Measurements from ENCODE around the gene IRF8. TPM values are rescaled to one million over a fixed set of nuclear protein-coding genes. Genes with fewer than 3 reads are reported as not detected.

The IRF8 gene
- total and polyA plus RNA-seq, 3 experiments from 2014 or later = 2.1 to 22.0 (median 19.2) TPM

DNA sequence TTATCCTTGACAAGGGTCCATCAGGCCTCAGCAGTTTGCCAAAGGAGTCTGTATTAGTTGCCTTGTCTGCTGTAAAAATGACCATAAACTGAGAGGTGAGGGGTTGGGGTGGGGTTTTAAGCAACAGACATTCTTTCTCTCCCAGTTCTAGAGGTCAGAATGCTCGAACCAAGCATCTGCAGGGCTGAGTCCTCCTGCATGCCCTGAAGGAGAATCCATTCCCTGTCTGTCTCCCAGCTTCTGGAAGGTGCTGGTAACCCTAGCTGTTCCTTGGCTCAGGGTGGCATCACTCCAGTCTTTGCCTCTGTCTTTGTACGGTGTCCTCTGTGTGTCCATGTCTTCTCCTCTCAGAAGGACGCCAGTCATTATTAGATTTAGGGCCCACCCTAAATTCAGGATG lies 17.5 kb upstream of the IRF8 start:
- no peaks in the 10 kb centered on the region for H3K36me3 ChIP-seq (ENCODE audit: insufficient read depth, low read length)
- DNase-seq = no peak
- Mint-ChIP-seq H3K27me3 (peaks cover 0 to 23% of the 10 kb centered on the region in 2 donors), H3K27ac (no peak overlapping the region), H3K4me1 (peaks cover 0 to 2% (median 0%) of the 10 kb centered on the region in 3 donors), H3K9me3 (peaks cover 0 to 3% (median 0%) of the 10 kb centered on the region in 5 donors), H3K4me3 (no peak overlapping the region), H3K36me3 (no peaks in the 10 kb centered on the region)
- H3K27ac ChIP-seq (ENCODE audit: low read depth, low read length) = no peak overlapping the region
- ChIA-PET POLR2A (no interaction called here), CTCF (no interaction called here)
- no peaks in the 10 kb centered on the region for H3K27me3 ChIP-seq (ENCODE audit: insufficient read depth, low read length, poor library complexity, severe bottlenecking)
- H3K4me1 ChIP-seq (ENCODE audit: insufficient read depth, low read length) = no peaks in the 10 kb centered on the region
- no peak overlapping the region for H3K4me3 ChIP-seq (ENCODE audit: low read length)
- H3K9me3 ChIP-seq (ENCODE audit: low read length) = no peaks in the 10 kb centered on the region

- peaks cover 5 to 25% of the 10 kb centered on the region in 2 donors for H3K27me3 Mint-ChIP-seq
- Histone ChIP-seq H3K4me3 (ENCODE audit: low read length) (no peak overlapping the region), H3K27me3 (ENCODE audit: insufficient read depth, low read length, poor library complexity, severe bottlenecking) (no peaks in the 10 kb centered on the region), H3K9me3 (ENCODE audit: low read length) (no peaks in the 10 kb centered on the region), H3K4me1 (ENCODE audit: insufficient read depth, low read length) (no peaks in the 10 kb centered on the region), H3K36me3 (ENCODE audit: insufficient read depth, low read length) (no peaks in the 10 kb centered on the region), H3K27ac (ENCODE audit: low read depth, low read length) (no peak overlapping the region)
- no peak for DNase-seq
- H3K4me3 Mint-ChIP-seq = no peak overlapping the region
- H3K9me3 Mint-ChIP-seq = no peaks in the 10 kb centered on the region
- H3K4me1 Mint-ChIP-seq = peaks cover 0 to 2% (median 0%) of the 10 kb centered on the region in 3 donors
- CTCF ChIA-PET = interaction anchor here (1.1 kb wide), 1 partner anchor 10 kb away, joined by 3 read pairs; no protein-coding TSS in a partner anchor
- POLR2A ChIA-PET = no interaction called here
- H3K36me3 Mint-ChIP-seq = no peaks in the 10 kb centered on the region
- peak overlapping the region in 1 of 8 donors; percentile 3 for H3K27ac Mint-ChIP-seq
These were observed 16.7 kb upstream of the IRF8 start for GRCh38 chr16:85882181-85882810.

- Mint-ChIP-seq H3K27ac (peak overlapping the region in 1 of 8 donors; percentile 85), H3K4me3 (no peak overlapping the region), H3K9me3 (no peaks in the 10 kb centered on the region), H3K36me3 (no peaks in the 10 kb centered on the region), H3K4me1 (peaks cover 4 to 11% (median 4%) of the 10 kb centered on the region in 3 donors), H3K27me3 (peaks cover 12 to 26% of the 10 kb centered on the region in 2 donors)
- CTCF ChIA-PET = no interaction called here
- no peak for DNase-seq
- no peaks in the 10 kb centered on the region for H3K9me3 ChIP-seq (ENCODE audit: low read length)
- no peak overlapping the region for H3K4me3 ChIP-seq (ENCODE audit: low read length)
- POLR2A ChIA-PET = no interaction called here
- H3K36me3 ChIP-seq (ENCODE audit: insufficient read depth, low read length) = no peaks in the 10 kb centered on the region
- no peaks in the 10 kb centered on the region for H3K27me3 ChIP-seq (ENCODE audit: insufficient read depth, low read length, poor library complexity, severe bottlenecking)
- H3K4me1 ChIP-seq (ENCODE audit: insufficient read depth, low read length) = peaks cover under 1% of the 10 kb centered on the region
- H3K27ac ChIP-seq (ENCODE audit: low read depth, low read length) = no peak overlapping the region
These were observed 15.1 kb upstream of the IRF8 start for GRCh38 chr16:85883813-85884212.

DNA sequence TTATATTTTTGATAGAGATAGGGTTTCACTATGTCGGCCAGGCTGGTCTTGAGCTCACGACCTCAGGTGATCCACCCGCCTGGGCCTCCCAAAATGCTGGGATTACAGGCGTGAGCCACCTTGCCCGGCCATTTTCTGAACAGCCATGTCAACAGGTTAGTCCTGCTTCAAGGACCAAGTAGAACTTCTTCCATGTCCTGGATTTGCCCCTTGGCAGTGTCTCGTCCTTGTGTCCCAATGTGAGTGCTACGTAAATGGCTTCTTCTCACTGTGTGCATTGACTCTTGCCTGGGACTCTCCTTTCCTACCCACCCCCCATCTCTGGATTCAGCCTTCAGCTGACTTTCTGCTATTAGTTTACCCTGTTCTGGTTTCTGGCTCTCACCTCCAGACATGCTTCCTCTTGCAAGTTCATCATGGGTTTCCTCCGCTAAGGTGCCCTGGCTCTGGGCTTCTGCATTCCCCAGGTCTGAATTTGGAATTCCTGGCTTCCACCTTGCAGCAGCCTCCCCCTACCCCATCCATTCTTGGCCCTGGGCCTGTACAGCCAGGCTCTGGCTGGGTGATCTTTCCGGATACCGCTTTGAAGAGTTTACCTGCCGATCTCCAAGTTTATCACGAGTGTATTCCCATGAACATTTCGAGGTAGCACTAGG lies 14.0 kb upstream of the IRF8 start:
- CTCF ChIA-PET = no interaction called here
- Mint-ChIP-seq H3K9me3 (no peaks in the 10 kb centered on the region), H3K27ac (no peak overlapping the region), H3K4me1 (peaks cover 15 to 22% (median 15%) of the 10 kb centered on the region in 3 donors), H3K36me3 (no peaks in the 10 kb centered on the region), H3K4me3 (no peak overlapping the region), H3K27me3 (peaks cover 12 to 24% of the 10 kb centered on the region in 2 donors)
- H3K27ac ChIP-seq (ENCODE audit: low read depth, low read length) = no peak overlapping the region
- peaks cover 5% of the 10 kb centered on the region for H3K4me1 ChIP-seq (ENCODE audit: insufficient read depth, low read length)
- DNase-seq = no peak
- no peaks in the 10 kb centered on the region for H3K27me3 ChIP-seq (ENCODE audit: insufficient read depth, low read length, poor library complexity, severe bottlenecking)
- POLR2A ChIA-PET = no interaction called here
- no peaks in the 10 kb centered on the region for H3K9me3 ChIP-seq (ENCODE audit: low read length)
- no peak overlapping the region for H3K4me3 ChIP-seq (ENCODE audit: low read length)
- H3K36me3 ChIP-seq (ENCODE audit: insufficient read depth, low read length) = no peaks in the 10 kb centered on the region

DNA sequence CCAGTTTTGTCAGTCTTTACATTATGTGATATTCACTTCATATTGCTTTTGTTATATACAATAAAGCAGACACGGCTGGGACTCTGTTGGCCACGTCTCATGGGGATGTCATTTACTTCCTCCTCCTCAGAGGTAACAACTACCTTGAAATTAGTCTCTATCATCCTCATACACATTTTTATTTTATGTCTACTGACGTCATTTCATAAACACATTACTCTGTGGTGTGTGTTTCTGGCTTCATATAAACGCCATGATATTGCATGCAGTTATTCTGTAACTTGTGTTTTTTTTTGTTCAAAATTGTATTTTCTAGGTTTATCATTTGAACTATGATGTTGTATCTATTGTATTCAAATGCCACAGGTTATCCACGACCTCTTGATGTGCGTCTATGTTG lies 13.4 kb upstream of the IRF8 start:
- H3K36me3 Mint-ChIP-seq = no peaks in the 10 kb centered on the region
- H3K4me3 Mint-ChIP-seq = no peak overlapping the region
- POLR2A ChIA-PET = no interaction called here
- DNase-seq = no peak
- Histone ChIP-seq H3K27me3 (ENCODE audit: insufficient read depth, low read length, poor library complexity, severe bottlenecking) (no peaks in the 10 kb centered on the region), H3K4me1 (ENCODE audit: insufficient read depth, low read length) (peaks cover 5% of the 10 kb centered on the region), H3K4me3 (ENCODE audit: low read length) (no peak overlapping the region), H3K36me3 (ENCODE audit: insufficient read depth, low read length) (no peaks in the 10 kb centered on the region), H3K9me3 (ENCODE audit: low read length) (no peaks in the 10 kb centered on the region), H3K27ac (ENCODE audit: low read depth, low read length) (no peak overlapping the region)
- H3K27me3 Mint-ChIP-seq = peaks cover 12 to 24% of the 10 kb centered on the region in 2 donors
- peaks cover 16 to 24% (median 17%) of the 10 kb centered on the region in 3 donors for H3K4me1 Mint-ChIP-seq
- H3K9me3 Mint-ChIP-seq = no peaks in the 10 kb centered on the region
- H3K27ac Mint-ChIP-seq = no peak overlapping the region
- CTCF ChIA-PET = interaction anchor here (1.6 kb wide), 1 partner anchor 102 kb away, joined by 3 read pairs; no protein-coding TSS in a partner anchor

GRCh38 chr16:85888405-85889331 lies 10.3 kb upstream of the IRF8 start:
- H3K27me3 ChIP-seq (ENCODE audit: insufficient read depth, low read length, poor library complexity, severe bottlenecking) = no peaks in the 10 kb centered on the region
- Mint-ChIP-seq H3K4me3 (peak overlapping the region in 6 of 7 donors; percentile 6 to 63 (median 34)), H3K9me3 (no peaks in the 10 kb centered on the region), H3K27me3 (peaks cover 12 to 23% of the 10 kb centered on the region in 2 donors), H3K36me3 (no peaks in the 10 kb centered on the region), H3K27ac (peak overlapping the region in 5 of 8 donors; percentile 45 to 88 (median 55)), H3K4me1 (peaks cover 16 to 22% (median 17%) of the 10 kb centered on the region in 3 donors)
- H3K4me3 ChIP-seq (ENCODE audit: low read length) = no peak overlapping the region
- ChIA-PET POLR2A (no interaction called here), CTCF (no interaction called here)
- peaks cover 5% of the 10 kb centered on the region for H3K4me1 ChIP-seq (ENCODE audit: insufficient read depth, low read length)
- DNase-seq = peak in 1 of 5 donors; percentile 17
- H3K36me3 ChIP-seq (ENCODE audit: insufficient read depth, low read length) = no peaks in the 10 kb centered on the region
- no peaks in the 10 kb centered on the region for H3K9me3 ChIP-seq (ENCODE audit: low read length)
- no peak overlapping the region for H3K27ac ChIP-seq (ENCODE audit: low read depth, low read length)

GRCh38 chr16:85891033-85891775 lies 7.8 kb upstream of the IRF8 start:
- CTCF ChIA-PET = no interaction called here
- peaks cover 7 to 12% of the 10 kb centered on the region in 2 donors for H3K27me3 Mint-ChIP-seq

More at GRCh38 chr16:85891033-85891775, 7.8 kb upstream of the IRF8 start:
- POLR2A ChIA-PET = no interaction called here
- H3K4me3 ChIP-seq (ENCODE audit: low read length) = no peak overlapping the region
- no peak for DNase-seq
- H3K27ac ChIP-seq (ENCODE audit: low read depth, low read length) = no peak overlapping the region
- no peak overlapping the region for H3K4me3 Mint-ChIP-seq
- no peaks in the 10 kb centered on the region for H3K36me3 ChIP-seq (ENCODE audit: insufficient read depth, low read length)
- peaks cover 5% of the 10 kb centered on the region for H3K4me1 ChIP-seq (ENCODE audit: insufficient read depth, low read length)
- no peaks in the 10 kb centered on the region for H3K27me3 ChIP-seq (ENCODE audit: insufficient read depth, low read length, poor library complexity, severe bottlenecking)
- no peaks in the 10 kb centered on the region for H3K36me3 Mint-ChIP-seq
- H3K27ac Mint-ChIP-seq = no peak overlapping the region
- H3K9me3 ChIP-seq (ENCODE audit: low read length) = no peaks in the 10 kb centered on the region
- no peaks in the 10 kb centered on the region for H3K9me3 Mint-ChIP-seq
- peaks cover 16 to 22% (median 17%) of the 10 kb centered on the region in 3 donors for H3K4me1 Mint-ChIP-seq
